Stimulated activated CD4-positive, alpha-beta T cell treated with anti-CD3 and anti-CD28 coated beads, Interleukin-1b, Interleukin-23, amount 100 ng/mL, for 1 hour (primary cell): Measurements from ENCODE around the gene TMEM229B.

Source experiments
- DNase-seq, 2 donors: peaks; one replicate each; pipeline ENCODE4 v3.0.0-alpha.2; 2020; ENCODE audit warnings: low read depth in 2 of 2

Gene TMEM229B

GRCh38 chr14:67487937-67488893 is at the start of gene TMEM229B:
Gene TMEM229B (minus strand): TSS chr14:67488721. CDS start chr14:67473923, 14,798 bp downstream.
- peak; percentile 21 to 24 for DNase-seq

DNA sequence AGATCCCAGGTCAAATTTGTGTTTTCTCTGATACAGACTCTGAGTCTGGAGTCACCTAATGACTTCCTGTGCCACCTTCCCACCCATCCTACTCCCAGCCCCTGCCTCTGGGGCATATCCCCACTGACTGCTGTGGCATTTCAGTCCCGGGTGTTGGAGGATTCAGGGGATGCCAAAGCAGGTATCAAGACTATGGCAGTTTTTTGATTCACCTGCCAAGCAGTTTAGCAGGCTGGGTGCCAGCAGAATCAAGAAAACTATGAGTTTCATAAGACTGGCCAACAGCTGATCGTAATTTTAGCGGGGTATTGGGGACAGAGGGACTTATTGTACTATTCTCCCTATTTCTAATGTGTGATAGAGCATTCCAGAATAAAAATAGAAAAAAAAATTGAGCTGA is 49.2 kb upstream of the TMEM229B start:
- no peak for DNase-seq

- DNase-seq: no peak
Observed at GRCh38 chr14:67536087-67536486, 47.6 kb upstream of the TMEM229B start.

GRCh38 chr14:67533754-67534085 is 45.2 kb upstream of the TMEM229B start:
- no peak for DNase-seq

DNA sequence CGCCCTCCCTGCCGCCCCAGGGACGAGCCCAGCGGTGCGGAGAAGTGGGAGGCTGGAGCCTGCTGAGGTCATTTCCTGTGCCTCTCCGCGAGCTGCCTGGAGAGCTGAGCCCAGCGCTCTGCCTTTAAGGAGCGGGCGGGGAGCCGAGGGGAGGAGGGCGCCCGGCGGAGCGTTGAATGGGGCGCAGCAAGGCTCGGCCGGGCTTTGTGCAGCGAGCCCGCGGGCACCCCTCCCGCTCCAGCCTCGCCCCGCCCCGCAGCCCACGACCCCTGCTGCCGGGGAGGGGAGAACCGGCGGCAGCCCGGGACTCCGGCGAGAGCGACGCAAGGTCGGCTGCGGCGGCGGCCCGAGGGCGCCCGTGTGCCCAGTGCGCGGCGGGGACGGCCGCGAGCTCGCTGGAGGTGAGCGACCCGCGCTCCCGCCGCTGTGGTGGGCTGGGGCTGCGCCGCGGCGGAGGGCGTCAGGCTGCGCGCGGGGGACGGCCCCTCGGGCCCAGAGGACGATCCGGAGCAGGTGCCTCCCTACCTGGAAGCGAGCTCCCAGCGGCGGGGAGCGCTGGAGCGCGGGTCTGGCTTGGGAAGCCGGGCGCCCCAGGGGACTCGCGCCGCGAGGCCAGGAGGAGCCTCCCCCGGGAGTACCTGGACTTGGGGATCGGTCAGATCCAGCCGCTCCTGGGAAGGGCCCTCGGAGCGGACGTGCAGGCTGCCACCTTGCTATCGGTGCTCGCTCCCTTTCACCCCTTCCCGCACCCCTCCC is 44.7 kb upstream of the TMEM229B start, which contains the start of gene PLEKHH1:
Gene PLEKHH1, plus strand, starts transcription at position 293 of the 756 bp plus-strand sequence. CDS start 8,578 bp downstream, outside the sequence.
- DNase-seq: no peak

DNA sequence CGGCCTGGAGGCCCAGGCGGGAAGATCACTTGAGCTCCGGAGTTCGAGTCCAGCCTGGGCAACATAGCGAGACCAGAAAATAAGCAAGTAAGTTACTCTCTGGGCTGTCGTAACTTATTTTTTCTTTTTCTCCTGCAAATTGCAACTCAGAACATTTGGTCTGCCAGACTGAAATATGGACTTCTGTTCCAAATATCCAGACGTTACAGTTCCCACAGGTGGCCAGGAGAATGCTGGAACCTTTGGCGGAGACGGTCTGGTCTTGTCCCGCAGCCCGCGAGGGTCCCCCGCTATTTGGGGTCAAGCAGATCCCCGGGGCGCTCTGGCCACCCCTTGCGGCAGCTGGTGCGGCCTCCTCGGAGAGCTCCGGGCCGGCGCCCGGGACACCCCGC is 44.1 kb upstream of the TMEM229B start:
- no peak for DNase-seq

GRCh38 chr14:67529947-67530935 is 41.7 kb upstream of the TMEM229B start:
- no peak for DNase-seq

GRCh38 chr14:67528276-67528675 is 39.8 kb upstream of the TMEM229B start:
- DNase-seq: no peak

GRCh38 chr14:67527756-67528155 is 39.2 kb upstream of the TMEM229B start:
- DNase-seq: no peak

GRCh38 chr14:67526676-67527459 is 38.3 kb upstream of the TMEM229B start:
- no peak for DNase-seq

- no peak for DNase-seq
Observed at GRCh38 chr14:67526181-67526580, 37.7 kb upstream of the TMEM229B start.

GRCh38 chr14:67525389-67525788 is 36.9 kb upstream of the TMEM229B start:
- DNase-seq: no peak

GRCh38 chr14:67524634-67524963 is 36.1 kb upstream of the TMEM229B start:
- DNase-seq: no peak

DNA sequence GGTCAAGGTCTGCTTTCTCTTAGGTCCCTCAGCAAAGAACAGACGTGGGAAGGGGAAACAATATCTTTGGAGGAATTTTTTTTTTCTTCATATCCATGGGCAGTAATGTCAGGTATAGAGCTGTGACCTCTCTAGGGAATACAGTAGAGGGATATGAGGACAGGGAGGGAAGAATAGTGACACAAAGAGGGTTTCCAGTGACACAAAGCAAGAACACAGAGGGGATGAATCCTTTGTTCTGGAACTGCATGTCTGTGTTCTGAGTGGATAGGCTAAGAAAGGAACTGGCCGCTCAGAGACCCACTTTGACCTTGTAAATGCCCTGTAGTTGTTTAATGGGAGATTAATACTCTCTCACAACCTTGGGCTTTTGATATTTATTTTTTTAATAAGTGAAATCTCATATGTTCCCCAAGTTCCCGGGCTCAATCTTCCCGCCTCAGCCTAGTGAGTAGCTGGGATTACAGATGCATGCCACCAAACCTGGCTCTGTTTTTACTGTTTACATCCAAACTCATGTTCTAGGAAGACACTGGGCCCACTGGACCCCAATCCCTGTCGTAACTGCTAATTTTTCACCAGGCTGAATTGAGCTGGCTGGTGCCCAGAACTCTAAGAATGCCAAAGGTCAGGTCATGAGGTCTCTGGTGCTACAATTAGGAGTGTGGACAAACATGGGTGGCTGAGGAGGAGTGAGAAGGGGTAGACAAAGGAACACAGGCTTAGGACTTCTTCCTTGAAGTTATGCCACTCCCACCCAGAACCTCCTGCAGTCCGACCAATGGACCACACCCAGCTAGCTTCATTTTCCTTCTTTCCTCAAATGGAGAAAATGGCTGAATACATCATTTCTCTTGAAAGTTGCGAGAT is 35.5 kb upstream of the TMEM229B start:
- DNase-seq: no peak

DNA sequence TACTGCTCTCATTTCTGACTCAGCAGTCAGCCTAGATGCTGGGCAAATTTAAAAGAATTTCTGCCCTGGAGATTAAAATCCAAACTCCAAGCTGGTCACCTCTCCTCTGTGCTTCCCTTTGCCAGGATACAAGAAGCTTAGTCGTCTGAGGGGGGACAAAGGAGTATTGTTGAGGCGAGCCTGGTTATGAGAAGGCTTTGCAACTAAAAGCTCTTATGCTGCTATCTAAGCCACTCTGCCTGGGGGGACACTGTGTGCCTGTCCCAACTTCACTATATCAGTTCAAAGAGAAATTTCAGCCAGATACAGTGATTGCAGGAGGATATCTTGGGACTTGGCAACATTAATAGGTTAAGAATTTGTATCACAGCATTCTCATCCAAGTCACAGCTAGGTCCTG is 33.7 kb upstream of the TMEM229B start:
- no peak for DNase-seq

- no peak for DNase-seq
Observed at GRCh38 chr14:67520482-67520881, 32.0 kb upstream of the TMEM229B start.

DNA sequence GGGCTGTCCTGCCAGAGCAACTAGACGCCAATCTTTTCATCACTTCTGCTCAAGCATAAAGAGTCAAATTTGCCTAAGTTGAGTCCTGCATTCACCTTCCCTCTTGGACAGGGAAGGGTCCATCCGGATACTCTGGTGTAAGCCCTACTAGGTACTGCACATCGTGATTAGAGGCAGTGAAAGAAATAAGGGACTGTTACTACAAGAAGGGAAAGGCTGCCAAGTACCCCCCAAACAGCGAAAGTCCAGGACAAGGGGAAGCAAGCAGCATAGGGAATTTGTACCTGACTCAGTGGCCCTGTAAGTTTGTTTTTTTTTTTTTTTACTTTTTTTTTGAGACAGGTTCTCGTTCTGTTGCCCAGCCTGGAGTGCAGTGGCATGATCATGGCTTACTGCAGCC is 30.9 kb upstream of the TMEM229B start:
- no peak for DNase-seq

GRCh38 chr14:67517083-67517482 is 28.6 kb upstream of the TMEM229B start:
- DNase-seq: no peak

- DNase-seq: no peak
Observed at GRCh38 chr14:67516676-67517075, 28.2 kb upstream of the TMEM229B start.
